ENCODE measurements around the gene SNRNP70. TPM values are rescaled to one million over a fixed set of nuclear protein-coding genes. Genes with fewer than 3 reads are reported as not detected.
"Not testable (repeated sequence)": the region's sequence is repeated elsewhere in the genome, so short reads cannot be mapped to it uniquely, and the experiment has no call there.

Gene SNRNP70
- total and polyA plus RNA-seq, 4 donors, result 125 to 463 (median 293) TPM

DNA sequence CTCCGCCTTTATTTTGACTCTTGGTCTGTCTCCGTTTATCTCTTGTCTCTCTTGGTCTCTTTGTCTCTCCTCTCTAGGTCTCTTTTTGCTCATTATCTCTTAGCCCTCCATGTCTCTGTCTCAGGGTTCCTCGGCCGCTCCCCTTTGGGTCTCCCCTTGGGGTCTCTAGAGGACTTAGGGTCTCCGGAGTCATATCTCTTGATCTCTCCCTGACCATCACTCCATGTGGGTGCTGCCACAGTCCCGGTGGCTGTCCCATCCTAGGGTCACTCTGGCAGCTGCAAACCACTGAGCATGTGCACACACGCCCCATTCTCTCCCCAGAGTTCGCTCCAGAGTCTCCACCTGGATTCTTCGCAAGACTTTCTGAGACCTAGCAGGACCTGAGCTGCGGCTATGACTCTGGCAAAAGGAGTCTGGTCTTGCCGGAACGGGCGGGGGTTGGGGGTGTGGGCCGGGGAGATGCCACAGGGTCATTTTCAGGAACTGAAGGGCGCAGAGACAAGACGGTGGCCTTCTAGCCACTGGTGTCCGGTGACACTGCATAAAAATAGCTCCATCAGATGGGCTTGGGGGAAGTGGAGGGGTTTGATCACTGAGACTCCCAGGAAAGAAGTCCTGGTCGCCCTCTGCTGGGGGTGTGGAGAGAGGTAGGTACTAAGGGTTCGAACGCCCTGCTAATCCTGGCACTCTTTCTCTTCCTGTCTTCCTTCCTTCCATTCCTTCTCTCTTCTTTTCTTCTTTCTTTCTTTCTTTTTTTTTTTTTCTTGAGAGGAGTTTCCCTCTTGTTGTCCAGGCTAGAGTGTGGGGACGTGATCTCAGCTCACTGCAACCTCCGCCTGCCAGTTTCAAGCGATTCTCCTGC is 11.5 kb upstream of the SNRNP70 start:
- Histone ChIP-seq H3K36me3 (ENCODE audit: control insufficient read depth, insufficient read depth, low read length) (no peaks in the 10 kb centered on the region), H3K27me3 (ENCODE audit: control insufficient read depth, insufficient read depth, low read length) (peaks cover 47% of the 10 kb centered on the region), H3K4me3 (ENCODE audit: low read depth, low read length) (no peak overlapping the region), H3K27ac (ENCODE audit: low read depth, low read length) (no peak overlapping the region), H3K4me1 (ENCODE audit: control insufficient read depth, insufficient read depth, low read length) (no peaks in the 10 kb centered on the region), H3K9me3 (ENCODE audit: control insufficient read depth, insufficient read depth, low read length) (no peaks in the 10 kb centered on the region)
- DNase-seq (ENCODE audit: low read depth in 4 of 6, low spot score in 6 of 6), result no peak
- WGBS (ENCODE audit: insufficient coverage), result 76% methylated on average over 17 of the region's 23 CpGs

DNA sequence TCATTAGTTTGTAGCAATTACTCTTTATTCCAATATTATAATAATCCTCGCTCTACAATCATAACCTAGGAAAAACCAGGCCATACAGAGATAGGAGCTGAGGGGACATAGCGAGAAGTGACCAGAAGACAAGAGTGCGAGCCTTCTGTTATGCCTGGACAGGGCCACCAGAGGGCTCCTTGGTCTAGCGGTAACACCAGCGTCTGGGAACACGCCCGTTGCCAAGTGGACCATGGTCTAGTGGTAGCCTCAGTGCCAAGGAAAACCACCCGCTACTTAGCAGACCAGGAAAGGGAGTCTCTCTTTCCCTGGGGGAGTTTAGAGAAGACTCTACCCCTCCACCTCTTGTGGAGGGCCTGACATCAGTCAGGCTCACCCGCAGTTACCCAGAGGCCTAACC is 10.4 kb upstream of the SNRNP70 start:
- H3K27me3 ChIP-seq (ENCODE audit: control insufficient read depth, insufficient read depth, low read length), result peaks cover 41% of the 10 kb centered on the region
- H3K36me3 ChIP-seq (ENCODE audit: control insufficient read depth, insufficient read depth, low read length); H3K4me1 ChIP-seq (ENCODE audit: control insufficient read depth, insufficient read depth, low read length); H3K9me3 ChIP-seq (ENCODE audit: control insufficient read depth, insufficient read depth, low read length); H3K27ac ChIP-seq (ENCODE audit: low read depth, low read length); H3K4me3 ChIP-seq (ENCODE audit: low read depth, low read length): not testable (repeated sequence)
- 20% methylated on average over 6 of the region's 9 CpGs for WGBS (ENCODE audit: insufficient coverage)
- peak in 2 of 6 donors; percentile 61 to 67 for DNase-seq (ENCODE audit: low read depth in 4 of 6, low spot score in 6 of 6)

DNA sequence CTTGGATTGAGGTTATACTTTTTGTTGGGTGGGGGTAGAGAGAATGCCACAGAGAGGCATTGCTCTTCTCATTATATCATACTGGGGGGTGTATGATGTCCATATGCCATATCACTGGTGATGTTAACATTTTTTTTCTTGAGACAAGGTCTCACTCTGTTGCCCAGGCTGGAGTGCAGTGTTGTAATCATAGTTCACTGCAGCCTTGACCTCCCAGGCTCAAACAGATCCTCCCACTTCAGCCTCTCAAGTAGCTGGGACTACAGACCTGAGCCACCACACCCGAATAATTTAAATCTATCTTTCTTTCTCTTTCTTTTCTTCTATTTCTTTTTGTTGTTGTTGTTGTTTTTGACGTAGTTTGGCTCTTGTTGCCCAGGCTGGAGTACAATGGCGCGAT is 4.9 kb upstream of the SNRNP70 start:
- 100% methylated on average over 2 of the region's 4 CpGs for WGBS (ENCODE audit: insufficient coverage)
- no peak overlapping the region for H3K27ac ChIP-seq (ENCODE audit: low read depth, low read length)
- no peaks in the 10 kb centered on the region for H3K9me3 ChIP-seq (ENCODE audit: control insufficient read depth, insufficient read depth, low read length)
- no peak for DNase-seq (ENCODE audit: low read depth in 4 of 6, low spot score in 6 of 6)
- no peaks in the 10 kb centered on the region for H3K36me3 ChIP-seq (ENCODE audit: control insufficient read depth, insufficient read depth, low read length)
- peaks cover 6% of the 10 kb centered on the region for H3K4me1 ChIP-seq (ENCODE audit: control insufficient read depth, insufficient read depth, low read length)
- H3K27me3 ChIP-seq (ENCODE audit: control insufficient read depth, insufficient read depth, low read length), result no peaks in the 10 kb centered on the region
- H3K4me3 ChIP-seq (ENCODE audit: low read depth, low read length), result no peak overlapping the region

DNA sequence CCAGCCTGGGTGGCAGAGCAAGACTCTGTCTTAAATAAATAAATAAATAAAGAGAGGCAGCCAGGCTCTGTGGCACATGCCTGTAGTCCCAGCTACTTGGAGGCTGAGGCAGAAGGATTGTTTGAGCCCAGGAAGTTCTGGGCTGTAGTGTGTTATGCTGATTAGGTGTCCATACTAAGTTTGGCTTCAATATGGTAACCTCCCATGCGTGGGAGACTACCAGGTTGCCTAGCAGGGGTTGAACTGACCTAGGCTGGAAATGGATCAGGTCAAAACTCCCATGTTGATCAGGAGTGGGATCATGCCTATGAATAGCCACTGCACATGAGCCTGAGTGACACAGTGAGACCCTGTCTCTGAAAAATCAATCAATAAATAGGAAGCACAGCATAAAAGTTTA is 4.0 kb upstream of the SNRNP70 start:
- no peak overlapping the region for H3K4me3 ChIP-seq (ENCODE audit: low read depth, low read length)
- peaks cover 12% of the 10 kb centered on the region for H3K4me1 ChIP-seq (ENCODE audit: control insufficient read depth, insufficient read depth, low read length)
- H3K27me3 ChIP-seq (ENCODE audit: control insufficient read depth, insufficient read depth, low read length), result no peaks in the 10 kb centered on the region
- no peak overlapping the region for H3K27ac ChIP-seq (ENCODE audit: low read depth, low read length)
- peaks cover 1% of the 10 kb centered on the region for H3K36me3 ChIP-seq (ENCODE audit: control insufficient read depth, insufficient read depth, low read length)
- 70% methylated on average over 1 of the region's 1 CpG for WGBS (ENCODE audit: insufficient coverage)
- H3K9me3 ChIP-seq (ENCODE audit: control insufficient read depth, insufficient read depth, low read length), result no peaks in the 10 kb centered on the region
- no peak for DNase-seq (ENCODE audit: low read depth in 4 of 6, low spot score in 6 of 6)

DNA sequence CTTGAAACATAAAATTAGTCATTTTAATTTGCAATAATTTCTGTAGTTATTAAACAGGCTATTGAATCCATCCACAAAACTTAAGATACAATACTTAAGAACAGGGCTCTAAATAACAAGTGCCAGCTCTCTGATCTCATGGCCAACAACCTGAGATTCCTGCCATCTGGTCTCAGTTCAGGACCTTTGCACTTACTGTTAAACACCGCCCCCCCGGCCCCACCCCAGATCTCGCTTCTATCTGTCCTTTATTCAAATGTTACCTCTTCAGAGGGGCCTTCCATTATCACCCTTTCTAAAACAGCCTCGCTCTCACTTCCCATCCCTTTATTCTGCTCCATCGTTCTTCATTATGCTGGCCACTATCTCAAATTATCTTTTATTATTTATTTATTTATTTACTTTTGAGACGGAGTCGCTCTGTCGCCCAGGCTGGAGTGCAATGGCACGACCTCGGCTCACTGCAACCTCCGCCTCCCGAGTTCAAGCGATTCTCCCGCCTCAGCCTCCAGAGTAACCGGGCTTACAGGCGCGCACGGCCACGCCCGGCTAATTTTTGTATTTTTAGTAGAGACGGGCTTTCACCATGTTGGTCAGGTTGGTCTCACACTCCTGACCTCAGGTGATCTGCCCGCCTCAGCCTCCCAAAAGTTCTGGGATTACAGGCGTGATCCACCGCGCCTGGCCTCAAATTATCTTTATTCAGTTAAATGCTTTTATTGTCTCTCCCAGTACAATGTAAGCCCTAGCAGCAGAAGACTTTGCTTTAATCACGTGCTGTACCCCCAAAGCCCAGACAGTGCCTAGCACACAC is 838 bp upstream of the SNRNP70 start:
- Histone ChIP-seq H3K9me3 (ENCODE audit: control insufficient read depth, insufficient read depth, low read length) (no peaks in the 10 kb centered on the region), H3K27me3 (ENCODE audit: control insufficient read depth, insufficient read depth, low read length) (no peaks in the 10 kb centered on the region), H3K4me1 (ENCODE audit: control insufficient read depth, insufficient read depth, low read length) (peaks cover 19% of the 10 kb centered on the region), H3K27ac (ENCODE audit: low read depth, low read length) (peak overlapping the region; percentile 88), H3K4me3 (ENCODE audit: low read depth, low read length) (peak overlapping the region; percentile 95), H3K36me3 (ENCODE audit: control insufficient read depth, insufficient read depth, low read length) (peaks cover 19% of the 10 kb centered on the region)
- no peak for DNase-seq (ENCODE audit: low read depth in 4 of 6, low spot score in 6 of 6)
- 70% methylated on average over 17 of the region's 26 CpGs for WGBS (ENCODE audit: insufficient coverage)

DNA sequence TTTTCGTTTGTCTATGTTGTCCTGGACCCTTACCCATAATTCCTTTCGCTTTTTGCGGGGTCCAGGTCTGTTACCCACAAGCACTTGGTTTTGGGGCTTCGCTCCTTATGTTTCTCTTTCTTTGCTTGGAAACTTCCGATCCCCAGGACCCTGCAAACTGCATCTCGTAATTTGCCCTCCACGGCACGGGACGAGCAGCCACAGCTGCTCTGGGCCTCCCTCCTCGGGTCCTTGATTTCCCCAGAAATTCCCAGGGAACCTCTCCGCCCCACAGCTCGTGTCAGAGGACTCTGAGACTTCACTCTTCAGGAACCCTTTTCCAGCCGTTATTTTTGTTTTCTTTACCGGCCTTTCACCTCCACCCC is 599 bp downstream of the SNRNP70 start:
- Histone ChIP-seq H3K36me3 (ENCODE audit: control insufficient read depth, insufficient read depth, low read length) (peaks cover 33% of the 10 kb centered on the region), H3K27me3 (ENCODE audit: control insufficient read depth, insufficient read depth, low read length) (no peaks in the 10 kb centered on the region), H3K4me3 (ENCODE audit: low read depth, low read length) (peak overlapping the region; percentile 95), H3K4me1 (ENCODE audit: control insufficient read depth, insufficient read depth, low read length) (peaks cover 19% of the 10 kb centered on the region), H3K27ac (ENCODE audit: low read depth, low read length) (peak overlapping the region; percentile 88), H3K9me3 (ENCODE audit: control insufficient read depth, insufficient read depth, low read length) (no peaks in the 10 kb centered on the region)
- DNase-seq (ENCODE audit: low read depth in 4 of 6, low spot score in 6 of 6), result no peak
- 3% methylated on average over 14 of the region's 14 CpGs for WGBS (ENCODE audit: insufficient coverage)

DNA sequence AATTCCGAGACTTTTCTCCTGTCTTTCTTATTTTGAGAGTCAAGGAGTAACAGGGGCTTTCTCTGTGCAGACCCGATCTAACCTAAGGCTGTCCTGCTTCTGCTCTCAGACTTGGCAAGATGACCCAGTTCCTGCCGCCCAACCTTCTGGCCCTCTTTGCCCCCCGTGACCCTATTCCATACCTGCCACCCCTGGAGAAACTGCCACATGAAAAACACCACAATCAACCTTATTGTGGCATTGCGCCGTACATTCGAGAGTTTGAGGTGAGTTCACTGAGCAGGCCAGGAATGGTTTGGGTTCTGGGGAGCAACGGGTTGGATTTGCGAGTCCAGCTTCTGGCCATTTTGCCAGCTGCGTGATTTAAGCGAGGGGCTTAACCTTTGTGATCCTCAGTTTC is 1.0 kb downstream of the SNRNP70 start:
- WGBS (ENCODE audit: insufficient coverage), result 68% methylated on average over 9 of the region's 11 CpGs
- Histone ChIP-seq H3K4me1 (ENCODE audit: control insufficient read depth, insufficient read depth, low read length) (peaks cover 19% of the 10 kb centered on the region), H3K27ac (ENCODE audit: low read depth, low read length) (no peak overlapping the region), H3K9me3 (ENCODE audit: control insufficient read depth, insufficient read depth, low read length) (no peaks in the 10 kb centered on the region), H3K36me3 (ENCODE audit: control insufficient read depth, insufficient read depth, low read length) (peaks cover 38% of the 10 kb centered on the region), H3K27me3 (ENCODE audit: control insufficient read depth, insufficient read depth, low read length) (no peaks in the 10 kb centered on the region), H3K4me3 (ENCODE audit: low read depth, low read length) (peak overlapping the region; percentile 95)
- DNase-seq (ENCODE audit: low read depth in 4 of 6, low spot score in 6 of 6), result no peak

DNA sequence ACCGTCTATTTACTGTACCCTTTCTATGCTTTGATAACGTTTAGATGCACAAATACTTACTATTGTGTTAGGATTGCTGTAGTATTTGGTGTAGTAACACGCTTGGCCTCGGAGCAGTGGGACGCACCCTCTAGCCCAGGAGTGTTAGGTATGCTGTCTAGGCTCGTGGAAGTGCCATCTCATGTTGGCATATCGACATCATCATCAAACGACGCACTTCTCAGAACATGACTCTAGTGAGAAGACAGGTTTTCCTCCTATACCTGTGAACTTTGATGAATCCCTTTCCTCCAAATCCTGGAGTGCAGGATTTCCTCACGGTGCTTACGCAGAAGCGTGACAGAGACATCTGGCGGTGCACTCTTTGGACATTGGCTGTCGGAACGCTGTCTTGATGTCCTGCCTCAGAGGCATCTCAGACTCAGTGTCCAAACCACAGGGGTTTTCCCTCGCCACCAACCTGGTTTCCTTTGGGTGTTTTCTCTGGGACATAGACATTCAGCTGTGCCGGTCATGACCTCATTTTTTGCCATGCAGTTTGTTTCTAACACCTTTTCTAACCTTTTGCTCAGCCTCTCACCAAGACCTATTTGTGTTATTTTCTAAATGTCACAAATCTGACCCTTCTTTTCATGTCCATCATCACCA is 6.3 kb downstream of the SNRNP70 start:
- H3K27me3 ChIP-seq (ENCODE audit: control insufficient read depth, insufficient read depth, low read length), result no peaks in the 10 kb centered on the region
- WGBS (ENCODE audit: insufficient coverage), result 96% methylated on average over 14 of the region's 17 CpGs
- H3K36me3 ChIP-seq (ENCODE audit: control insufficient read depth, insufficient read depth, low read length), result peaks cover 84% of the 10 kb centered on the region
- H3K27ac ChIP-seq (ENCODE audit: low read depth, low read length), result no peak overlapping the region
- H3K4me1 ChIP-seq (ENCODE audit: control insufficient read depth, insufficient read depth, low read length), result peaks cover 9% of the 10 kb centered on the region
- H3K4me3 ChIP-seq (ENCODE audit: low read depth, low read length), result no peak overlapping the region
- no peaks in the 10 kb centered on the region for H3K9me3 ChIP-seq (ENCODE audit: control insufficient read depth, insufficient read depth, low read length)
- no peak for DNase-seq (ENCODE audit: low read depth in 4 of 6, low spot score in 6 of 6)

DNA sequence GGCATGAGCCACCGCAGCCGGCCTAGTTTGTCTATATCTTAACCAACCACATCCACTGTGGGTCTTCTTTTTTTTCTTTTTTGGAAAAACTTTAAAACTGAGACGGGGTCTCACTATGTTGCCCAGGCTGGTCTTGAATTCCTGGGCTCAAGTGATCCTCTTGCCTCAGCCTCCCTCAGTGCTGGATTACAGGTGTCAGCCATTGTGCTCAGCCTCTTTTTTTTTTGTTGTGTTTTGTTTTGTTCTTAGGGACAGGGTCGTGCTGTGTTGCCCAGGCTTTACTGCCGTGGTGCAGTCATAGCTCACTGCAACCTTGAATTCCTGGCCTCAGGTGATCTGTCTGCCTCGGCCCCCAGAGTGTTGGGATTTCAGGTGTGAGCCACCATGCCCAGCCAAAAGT is 7.4 kb downstream of the SNRNP70 start:
- H3K27me3 ChIP-seq (ENCODE audit: control insufficient read depth, insufficient read depth, low read length), result no peaks in the 10 kb centered on the region
- H3K4me3 ChIP-seq (ENCODE audit: low read depth, low read length), result no peak overlapping the region
- DNase-seq (ENCODE audit: low read depth in 4 of 6, low spot score in 6 of 6), result no peak
- H3K36me3 ChIP-seq (ENCODE audit: control insufficient read depth, insufficient read depth, low read length), result peaks cover 86% of the 10 kb centered on the region
- no peaks in the 10 kb centered on the region for H3K9me3 ChIP-seq (ENCODE audit: control insufficient read depth, insufficient read depth, low read length)
- H3K4me1 ChIP-seq (ENCODE audit: control insufficient read depth, insufficient read depth, low read length), result peaks cover 4% of the 10 kb centered on the region
- no peak overlapping the region for H3K27ac ChIP-seq (ENCODE audit: low read depth, low read length)
- 100% methylated on average over 4 of the region's 6 CpGs for WGBS (ENCODE audit: insufficient coverage)
